Measurements from ENCODE around the gene CLEC4M. TPM values are rescaled to one million over a fixed set of nuclear protein-coding genes. Genes with fewer than 3 reads are reported as not detected.
"Not testable (repeated sequence)": the region's sequence is repeated elsewhere in the genome, so short reads cannot be mapped to it uniquely, and the experiment has no call there.

CLEC4M gene
- total RNA-seq, 1 donor from 2014 or later: 1.5 TPM

DNA sequence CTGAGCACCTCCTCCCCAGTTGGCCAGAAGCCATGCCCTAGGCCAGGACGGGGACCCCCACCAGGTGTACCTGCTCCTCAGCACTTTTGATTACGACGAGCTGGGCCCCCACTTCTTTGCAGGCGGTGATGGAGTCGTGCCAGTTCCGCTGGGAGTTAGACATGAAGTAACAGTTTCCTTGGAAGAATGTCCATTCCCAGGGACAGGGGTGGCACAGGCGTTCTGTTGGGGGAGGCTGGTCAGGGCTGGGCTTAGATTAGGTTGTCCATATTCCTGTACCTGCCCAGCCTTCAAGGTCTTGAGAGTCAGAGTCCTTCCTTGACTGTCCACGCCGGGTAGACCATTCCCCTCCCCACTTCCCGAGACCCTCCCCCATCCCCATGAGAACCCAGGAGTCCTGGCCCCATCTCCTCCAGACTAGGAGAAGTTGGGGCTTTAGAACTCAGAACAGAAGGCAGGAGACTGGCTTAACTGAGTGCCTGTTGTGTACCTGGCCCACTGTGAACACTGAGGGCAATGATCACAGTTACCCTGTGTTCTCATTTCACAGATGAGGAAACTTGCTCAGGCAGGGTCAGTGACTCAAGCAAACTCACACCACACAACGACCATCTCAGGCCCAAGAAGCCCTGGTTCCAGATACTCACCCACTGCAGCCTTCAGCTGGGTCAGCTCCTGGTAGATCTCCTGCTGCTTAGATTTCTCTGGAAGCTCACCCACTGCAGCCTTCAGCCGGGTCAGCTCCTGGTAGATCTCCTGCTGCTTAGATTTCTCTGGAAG lies 18.0 kb upstream of the CLEC4M start:
- TF ChIP-seq, protein P1, sequence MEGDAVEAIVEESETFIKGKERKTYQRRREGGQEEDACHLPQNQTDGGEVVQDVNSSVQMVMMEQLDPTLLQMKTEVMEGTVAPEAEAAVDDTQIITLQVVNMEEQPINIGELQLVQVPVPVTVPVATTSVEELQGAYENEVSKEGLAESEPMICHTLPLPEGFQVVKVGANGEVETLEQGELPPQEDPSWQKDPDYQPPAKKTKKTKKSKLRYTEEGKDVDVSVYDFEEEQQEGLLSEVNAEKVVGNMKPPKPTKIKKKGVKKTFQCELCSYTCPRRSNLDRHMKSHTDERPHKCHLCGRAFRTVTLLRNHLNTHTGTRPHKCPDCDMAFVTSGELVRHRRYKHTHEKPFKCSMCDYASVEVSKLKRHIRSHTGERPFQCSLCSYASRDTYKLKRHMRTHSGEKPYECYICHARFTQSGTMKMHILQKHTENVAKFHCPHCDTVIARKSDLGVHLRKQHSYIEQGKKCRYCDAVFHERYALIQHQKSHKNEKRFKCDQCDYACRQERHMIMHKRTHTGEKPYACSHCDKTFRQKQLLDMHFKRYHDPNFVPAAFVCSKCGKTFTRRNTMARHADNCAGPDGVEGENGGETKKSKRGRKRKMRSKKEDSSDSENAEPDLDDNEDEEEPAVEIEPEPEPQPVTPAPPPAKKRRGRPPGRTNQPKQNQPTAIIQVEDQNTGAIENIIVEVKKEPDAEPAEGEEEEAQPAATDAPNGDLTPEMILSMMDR (IDR thresholded peaks at IDR 0.05; ENCODE audit: unreplicated experiment): no peak
- Mint-ChIP-seq H3K4me3 (no peak overlapping the region), H3K36me3 (no peaks in the 10 kb centered on the region), H3K27ac (no peak overlapping the region), H3K9me3 (peaks cover 6% of the 10 kb centered on the region), H3K4me1 (no peaks in the 10 kb centered on the region), H3K27me3 (ENCODE audit: low read depth) (peaks cover 50% of the 10 kb centered on the region)
- no peak for DNase-seq (ENCODE audit: low spot score in 2 of 2, unreplicated experiment in 2 of 2)

DNA sequence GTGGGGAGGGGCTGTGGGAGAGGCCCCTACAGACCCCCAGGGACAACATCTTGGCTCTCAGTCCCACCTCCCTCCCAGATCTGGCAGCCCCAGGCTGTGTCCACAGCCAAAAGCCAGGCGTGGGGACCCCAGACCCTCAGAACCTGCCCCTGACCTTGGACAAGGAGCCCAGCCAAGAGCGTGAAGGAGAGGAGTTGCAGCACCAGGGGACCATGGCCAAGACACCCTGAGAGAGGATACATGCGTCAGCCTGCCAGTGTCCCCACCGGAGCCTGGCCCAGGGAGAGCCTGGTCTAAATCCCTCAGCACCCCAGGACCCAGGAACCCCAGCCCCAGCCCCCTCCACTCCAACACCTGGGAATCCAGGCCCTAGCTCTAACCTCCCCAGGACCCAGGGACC lies 16.7 kb upstream of the CLEC4M start:
- peaks cover 42% of the 10 kb centered on the region for H3K27me3 Mint-ChIP-seq (ENCODE audit: low read depth)
- DNase-seq (ENCODE audit: low spot score in 2 of 2, unreplicated experiment in 2 of 2); H3K4me3 Mint-ChIP-seq; H3K4me1 Mint-ChIP-seq; H3K27ac Mint-ChIP-seq; H3K9me3 Mint-ChIP-seq; H3K36me3 Mint-ChIP-seq: not testable (repeated sequence)

DNA sequence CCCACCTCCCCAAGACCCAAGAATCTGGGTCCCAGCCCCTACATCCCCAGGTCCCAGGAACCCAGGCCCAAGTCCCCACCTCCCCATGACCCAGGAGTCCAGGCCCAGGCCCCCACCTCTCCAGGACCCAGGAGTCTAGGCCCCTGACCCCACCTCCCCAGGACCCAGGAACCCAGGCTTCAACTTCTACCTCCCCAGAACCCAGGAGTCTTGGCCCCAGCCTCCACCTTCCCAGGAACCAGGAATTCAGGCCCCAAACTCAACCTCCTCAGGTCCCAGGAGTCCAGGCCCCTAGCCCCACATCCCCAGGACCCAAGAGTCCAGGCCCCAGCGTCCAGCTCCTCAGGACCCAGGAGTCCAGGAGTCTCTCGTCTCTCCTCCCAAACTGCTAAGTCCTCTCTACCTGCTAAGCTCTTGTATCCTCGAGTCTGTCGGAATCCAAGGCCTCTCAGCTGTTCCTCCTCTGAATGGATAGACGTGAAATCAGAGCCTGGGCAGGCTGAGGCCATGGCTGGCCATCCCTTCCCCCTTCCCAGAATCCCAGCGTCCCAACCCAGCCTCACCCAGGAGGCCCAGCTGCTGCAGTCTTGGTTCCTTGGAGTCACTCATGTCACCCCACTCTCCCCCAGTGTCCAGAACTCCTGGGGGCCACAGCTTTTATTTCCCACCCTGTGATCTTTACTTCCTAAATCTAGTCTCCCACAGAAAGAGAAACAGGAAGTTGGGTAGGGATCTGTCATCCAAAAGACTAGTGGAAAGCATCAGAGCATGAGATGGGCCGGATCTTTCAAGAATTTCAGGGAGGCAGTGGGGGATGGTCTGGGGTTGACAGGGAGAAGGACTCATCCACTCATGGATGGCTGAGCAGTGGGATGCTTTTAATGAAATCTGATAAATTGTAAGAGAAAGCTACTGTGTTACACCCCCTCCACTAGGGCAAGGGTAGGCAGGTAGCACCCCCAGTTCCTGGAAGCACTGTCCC lies 15.8 kb upstream of the CLEC4M start, which contains the start of gene CD209:
Gene CD209 (minus strand): TSS at position 632 of the 982 bp plus-strand sequence. CDS start 23 bp downstream, at position 609.
- Mint-ChIP-seq H3K9me3 (peaks cover 6% of the 10 kb centered on the region), H3K27me3 (ENCODE audit: low read depth) (peaks cover 36% of the 10 kb centered on the region), H3K4me1 (no peaks in the 10 kb centered on the region), H3K36me3 (no peaks in the 10 kb centered on the region), H3K4me3 (no peak within 1 kb of the TSS), H3K27ac (no peak within 1 kb of the TSS)
- TF ChIP-seq, protein P1 (IDR thresholded peaks at IDR 0.05; ENCODE audit: unreplicated experiment): no peak
- no peak for DNase-seq (ENCODE audit: low spot score in 2 of 2, unreplicated experiment in 2 of 2)

DNA sequence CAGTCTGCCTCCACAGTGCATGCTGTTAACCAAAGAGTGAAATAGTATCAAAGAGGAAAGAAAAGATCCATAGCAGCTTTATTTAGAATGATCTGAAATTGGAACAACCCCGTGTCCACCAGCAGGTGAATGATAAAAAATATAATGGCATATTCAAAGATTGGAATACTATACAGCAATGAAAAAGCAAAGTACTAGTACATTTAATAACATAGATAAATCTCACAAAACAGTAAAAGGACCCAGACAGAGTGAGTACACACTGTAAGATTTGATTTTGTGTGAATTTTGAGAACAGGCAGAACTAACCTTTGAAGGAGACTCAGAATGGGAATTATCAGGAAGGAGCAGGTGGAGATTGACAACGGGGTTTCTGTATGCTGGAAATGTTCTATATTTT lies 14.9 kb upstream of the CLEC4M start:
- no peaks in the 10 kb centered on the region for H3K36me3 Mint-ChIP-seq
- TF ChIP-seq, protein P1 (IDR thresholded peaks at IDR 0.05; ENCODE audit: unreplicated experiment): no peak
- H3K9me3 Mint-ChIP-seq: peaks cover 7% of the 10 kb centered on the region
- peaks cover 32% of the 10 kb centered on the region for H3K27me3 Mint-ChIP-seq (ENCODE audit: low read depth)
- H3K27ac Mint-ChIP-seq: no peak overlapping the region
- no peak overlapping the region for H3K4me3 Mint-ChIP-seq
- H3K4me1 Mint-ChIP-seq: no peaks in the 10 kb centered on the region
- DNase-seq (ENCODE audit: low spot score in 2 of 2, unreplicated experiment in 2 of 2): no peak

DNA sequence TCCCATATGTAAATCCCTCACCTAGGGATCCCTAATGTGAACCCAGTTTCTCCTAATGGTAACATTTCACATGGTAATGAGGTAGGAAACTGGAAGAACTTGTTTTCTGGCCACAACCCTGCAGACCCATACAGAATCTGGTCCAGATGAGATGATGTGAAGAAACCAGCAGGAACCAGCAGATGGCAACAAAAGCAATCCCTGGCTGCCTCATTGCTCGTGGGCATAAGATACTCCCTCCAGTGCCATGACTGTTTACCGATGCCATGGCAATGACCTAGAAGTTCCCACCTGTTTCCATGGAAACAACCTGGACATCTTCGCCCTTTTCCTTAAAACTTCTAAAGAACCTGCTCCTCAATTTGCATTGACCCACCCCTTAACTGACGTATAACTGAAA lies 14.3 kb upstream of the CLEC4M start:
- TF ChIP-seq, protein P1 (IDR thresholded peaks at IDR 0.05; ENCODE audit: unreplicated experiment): no peak
- Mint-ChIP-seq H3K4me1 (no peaks in the 10 kb centered on the region), H3K27ac (no peak overlapping the region), H3K4me3 (no peak overlapping the region), H3K9me3 (peaks cover 9% of the 10 kb centered on the region), H3K27me3 (ENCODE audit: low read depth) (peaks cover 27% of the 10 kb centered on the region), H3K36me3 (no peaks in the 10 kb centered on the region)
- DNase-seq (ENCODE audit: low spot score in 2 of 2, unreplicated experiment in 2 of 2): no peak
